ENCODE data around the gene GGACT. TPM values are rescaled to one million over a fixed set of nuclear protein-coding genes. Genes with fewer than 3 reads are reported as not detected.
A peak's percentile ranks its signal among the peaks of the same experiment; 100 is the strongest.
"Not testable (repeated sequence)": the region's sequence is repeated elsewhere in the genome, so short reads cannot be mapped to it uniquely, and the experiment has no call there.

GGACT gene
- total RNA-seq, 3 donors from 2014 or later, result 4.8 to 9.2 (median 7.8) TPM

DNA sequence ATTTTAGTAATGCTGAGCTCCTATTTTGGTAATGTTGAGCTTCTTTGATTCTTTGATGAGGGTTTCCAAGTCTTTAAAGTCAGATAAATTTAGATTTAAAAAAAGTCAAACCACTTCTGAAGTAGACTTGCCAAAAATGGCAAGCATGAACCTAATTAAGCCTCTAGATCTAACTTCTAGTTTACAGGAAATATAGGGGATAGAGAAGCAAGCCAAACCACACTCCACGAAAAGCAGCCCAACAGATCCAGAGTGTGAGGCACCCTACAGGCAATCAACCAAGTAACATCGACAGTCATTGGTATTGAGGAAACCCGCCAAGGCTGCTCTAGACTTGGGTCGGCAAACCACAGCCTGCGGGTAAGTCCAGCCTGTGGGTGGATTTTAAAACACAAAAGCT lies 3.7 kb downstream of the GGACT start:
- Histone ChIP-seq H3K4me1 (ENCODE audit: low read depth) (peaks cover 6% of the 10 kb centered on the region), H3K9me3 (no peaks in the 10 kb centered on the region), H3K36me3 (ENCODE audit: low read depth) (no peaks in the 10 kb centered on the region), H3K4me3 (no peak overlapping the region)
- ATAC-seq (no peak), DNase-seq (no peak)
- intact Hi-C loops (cut with DNase I, micrococcal nuclease), result no loop called here
- TF ChIP-seq, protein P1, sequence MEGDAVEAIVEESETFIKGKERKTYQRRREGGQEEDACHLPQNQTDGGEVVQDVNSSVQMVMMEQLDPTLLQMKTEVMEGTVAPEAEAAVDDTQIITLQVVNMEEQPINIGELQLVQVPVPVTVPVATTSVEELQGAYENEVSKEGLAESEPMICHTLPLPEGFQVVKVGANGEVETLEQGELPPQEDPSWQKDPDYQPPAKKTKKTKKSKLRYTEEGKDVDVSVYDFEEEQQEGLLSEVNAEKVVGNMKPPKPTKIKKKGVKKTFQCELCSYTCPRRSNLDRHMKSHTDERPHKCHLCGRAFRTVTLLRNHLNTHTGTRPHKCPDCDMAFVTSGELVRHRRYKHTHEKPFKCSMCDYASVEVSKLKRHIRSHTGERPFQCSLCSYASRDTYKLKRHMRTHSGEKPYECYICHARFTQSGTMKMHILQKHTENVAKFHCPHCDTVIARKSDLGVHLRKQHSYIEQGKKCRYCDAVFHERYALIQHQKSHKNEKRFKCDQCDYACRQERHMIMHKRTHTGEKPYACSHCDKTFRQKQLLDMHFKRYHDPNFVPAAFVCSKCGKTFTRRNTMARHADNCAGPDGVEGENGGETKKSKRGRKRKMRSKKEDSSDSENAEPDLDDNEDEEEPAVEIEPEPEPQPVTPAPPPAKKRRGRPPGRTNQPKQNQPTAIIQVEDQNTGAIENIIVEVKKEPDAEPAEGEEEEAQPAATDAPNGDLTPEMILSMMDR (IDR thresholded peaks at IDR 0.05), result no peak

DNA sequence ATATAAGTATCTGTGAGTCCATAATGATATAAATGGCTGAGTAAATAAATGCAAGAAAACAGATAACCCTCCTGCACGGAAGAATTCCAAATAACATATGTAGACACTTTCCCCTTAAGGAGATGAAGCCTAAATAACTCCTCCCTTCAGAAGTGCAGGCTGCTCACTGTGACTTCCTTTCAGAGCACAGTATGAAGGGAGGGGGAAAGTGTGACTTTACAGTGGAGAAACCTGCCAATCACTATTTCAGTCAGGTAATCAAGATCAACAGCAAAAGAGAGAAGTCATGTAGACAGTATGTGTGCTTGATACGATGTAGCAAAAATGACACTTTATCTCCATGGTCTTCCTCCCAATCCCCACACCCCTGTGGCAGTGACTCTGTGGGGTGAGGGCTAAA lies 7.1 kb downstream of the GGACT start:
- Histone ChIP-seq H3K4me1 (ENCODE audit: low read depth) (no peaks in the 10 kb centered on the region), H3K36me3 (ENCODE audit: low read depth) (no peaks in the 10 kb centered on the region), H3K4me3 (no peak overlapping the region), H3K9me3 (no peaks in the 10 kb centered on the region)
- DNase-seq (no peak), ATAC-seq (no peak)
- TF ChIP-seq, protein P1 (IDR thresholded peaks at IDR 0.05), result no peak
- intact Hi-C loops (cut with DNase I, micrococcal nuclease), result no loop called here

DNA sequence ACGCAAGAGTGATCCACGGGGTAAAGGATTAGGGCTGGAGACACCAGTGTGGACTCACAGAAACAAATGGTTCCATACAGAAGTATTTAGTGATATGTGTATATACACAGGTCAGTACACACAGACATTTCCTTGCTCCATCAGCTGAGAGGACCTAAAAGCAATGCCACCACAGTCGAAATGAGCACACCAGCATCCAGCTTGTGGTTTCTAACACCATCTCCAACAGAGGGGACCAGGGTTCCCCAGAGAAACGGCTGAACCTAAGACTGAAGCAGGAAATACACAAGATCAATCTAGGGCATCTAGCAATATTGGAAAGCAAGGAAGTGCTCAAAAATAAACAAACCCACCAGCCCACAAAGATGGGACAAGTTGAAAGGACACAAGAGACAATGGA lies 7.6 kb downstream of the GGACT start:
- Histone ChIP-seq H3K4me1 (ENCODE audit: low read depth) (no peaks in the 10 kb centered on the region), H3K9me3 (no peaks in the 10 kb centered on the region), H3K36me3 (ENCODE audit: low read depth) (no peaks in the 10 kb centered on the region), H3K4me3 (no peak overlapping the region)
- DNase-seq (no peak), ATAC-seq (no peak)
- intact Hi-C loops (cut with DNase I, micrococcal nuclease), result no loop called here
- TF ChIP-seq, protein P1 (IDR thresholded peaks at IDR 0.05), result no peak

DNA sequence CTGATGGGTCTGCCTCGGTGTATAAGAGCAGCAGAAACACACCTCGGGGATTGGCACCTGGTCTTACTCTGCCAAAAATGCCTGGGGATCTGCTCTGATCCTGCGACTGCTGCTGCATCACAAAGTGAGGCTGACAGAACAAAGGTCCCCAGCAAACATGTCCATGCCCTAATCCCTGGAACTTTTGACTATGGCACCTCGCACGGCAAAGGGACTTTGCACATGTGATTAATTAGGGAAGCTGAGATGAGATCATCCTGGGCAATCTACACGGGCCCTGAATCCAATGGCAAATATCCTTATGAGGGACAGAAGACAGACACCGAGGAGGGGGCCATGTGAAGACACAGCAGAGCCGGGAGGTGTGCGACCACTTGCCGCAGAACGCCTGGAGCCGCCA lies 8.5 kb downstream of the GGACT start:
- DNase-seq (no peak), ATAC-seq (no peak)
- Histone ChIP-seq H3K4me1 (ENCODE audit: low read depth) (no peaks in the 10 kb centered on the region), H3K4me3 (no peak overlapping the region), H3K36me3 (ENCODE audit: low read depth) (no peaks in the 10 kb centered on the region), H3K9me3 (no peaks in the 10 kb centered on the region)
- intact Hi-C loops (cut with DNase I, micrococcal nuclease), result no loop called here
- TF ChIP-seq, protein P1 (IDR thresholded peaks at IDR 0.05), result no peak

DNA sequence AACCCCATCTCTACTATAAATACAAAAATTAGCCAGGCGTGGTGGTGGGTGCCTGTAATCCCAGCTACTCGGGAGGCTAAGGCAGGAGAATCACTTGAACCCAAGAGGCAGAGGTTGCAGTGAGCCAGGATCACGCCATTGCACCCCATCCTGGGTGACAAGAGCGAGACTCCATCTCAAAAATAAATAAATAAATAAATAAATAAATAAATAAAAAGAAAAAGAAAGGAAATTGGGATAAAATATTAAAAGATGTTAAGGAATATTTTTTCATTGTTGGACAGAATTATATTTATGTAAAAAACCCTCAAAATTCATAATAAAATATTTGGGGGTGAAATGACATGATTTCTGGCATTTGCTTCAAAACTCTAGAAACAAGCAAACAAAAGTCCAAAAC lies 11.3 kb downstream of the GGACT start:
- intact Hi-C loops (cut with DNase I, micrococcal nuclease), result not testable (repeated sequence)

DNA sequence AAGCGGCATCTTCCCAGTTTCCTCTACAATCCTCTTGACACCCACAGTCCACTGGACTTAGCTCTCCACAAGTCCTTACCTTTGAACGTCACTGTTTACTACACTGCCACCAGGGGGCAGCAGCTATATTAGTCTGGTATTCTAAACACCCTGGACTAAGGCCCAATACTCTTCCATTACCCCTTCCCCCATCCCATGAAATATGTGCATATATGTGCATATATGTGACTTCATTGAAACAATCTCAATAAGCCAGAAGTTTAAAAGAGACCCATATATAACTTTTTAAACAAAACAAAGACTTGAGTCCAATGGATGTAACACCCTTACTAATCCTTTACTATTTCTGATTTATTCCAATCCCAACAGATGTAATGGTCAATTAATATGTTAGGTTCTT lies 15.5 kb downstream of the GGACT start:
- ATAC-seq, result peak; percentile 90
- no peaks in the 10 kb centered on the region for H3K4me1 ChIP-seq (ENCODE audit: low read depth)
- intact Hi-C loops (cut with DNase I, micrococcal nuclease), result no loop called here
- H3K9me3 ChIP-seq, result no peaks in the 10 kb centered on the region
- peak in 2 of 3 donors; percentile 61 to 85 for DNase-seq
- TF ChIP-seq, protein P1 (IDR thresholded peaks at IDR 0.05), result peak; percentile 41
- no peaks in the 10 kb centered on the region for H3K36me3 ChIP-seq (ENCODE audit: low read depth)
- H3K4me3 ChIP-seq, result no peak overlapping the region

More for the DNA sequence above, 11.3 kb downstream of the GGACT start:
- H3K4me3 ChIP-seq; H3K4me1 ChIP-seq (ENCODE audit: low read depth); DNase-seq; ATAC-seq; H3K36me3 ChIP-seq (ENCODE audit: low read depth); H3K9me3 ChIP-seq: not testable (repeated sequence)
